CD4-positive, alpha-beta T cell (primary cell): ENCODE data around the gene CLEC3A. TPM values are rescaled to one million over a fixed set of nuclear protein-coding genes. Genes with fewer than 3 reads are reported as not detected.
A peak's percentile ranks its signal among the peaks of the same experiment; 100 is the strongest.

Source experiments
- ATAC-seq: fragments of 200-7000 bp; cut with Tn5 transposase; one replicate; pipeline ENCODE4 v1.10.0; 2022; ENCODE audit warnings: mild to moderate bottlenecking; ENCODE audit not compliant: poor library complexity
- CTCF ChIA-PET: fragments of 350-600 bp; sonication (Branson Sonifier 250); formaldehyde crosslinking; loops from one replicate; lab custom pipeline; 2021; ENCODE audit warnings: antibody characterized with exemption, inconsistent platforms; lab: Charles Lee
- POLR2A ChIA-PET: fragments of 350-600 bp; sonication (Branson Sonifier 250); formaldehyde crosslinking; loops from one replicate; lab custom pipeline; 2021; ENCODE audit warnings: antibody characterized with exemption, inconsistent platforms; lab: Charles Lee
- DNase-seq, 14 experiments: peaks; one replicate each; pipeline ENCODE4 v3.0.0-alpha.2; 2013 to 2020; ENCODE audit warnings: mixed read lengths in 2 of 14
- H3K27ac ChIP-seq, 2 donors: one replicate each; pipeline versions ENCODE4 v1.5.1 to v1.7.0; 2013; ENCODE audit warnings: low read length in 2 of 2, low read depth in 1 of 2, mild to moderate bottlenecking in 1 of 2
- H3K27me3 ChIP-seq, 2 experiments: 1 replicate in 1 of 2; 2 replicates in 1 of 2; pipeline versions ENCODE4 v1.6.1 to v1.7.0; 2013; ENCODE audit warnings: low read length in 2 of 2, control low read depth in 1 of 2, mild to moderate bottlenecking in 1 of 2, moderate library complexity in 1 of 2; ENCODE audit not compliant: insufficient read depth in 2 of 2, control insufficient read depth in 1 of 2
- H3K36me3 ChIP-seq: one replicate; pipeline ENCODE4 v1.6.1; 2013; ENCODE audit warnings: low read length, control low read depth; ENCODE audit not compliant: insufficient read depth
- H3K4me1 ChIP-seq: one replicate; pipeline ENCODE4 v1.6.1; 2013; ENCODE audit warnings: low read length, control low read depth; ENCODE audit not compliant: insufficient read depth
- H3K4me3 ChIP-seq: one replicate; pipeline ENCODE4 v1.5.1; 2013; ENCODE audit warnings: mild to moderate bottlenecking, low read length, moderate library complexity
- H3K9me3 ChIP-seq, 2 experiments: 1 replicate in 1 of 2; 2 replicates in 1 of 2; pipeline versions ENCODE4 v1.6.1 to v1.7.0; 2013; ENCODE audit warnings: low read length in 2 of 2, mild to moderate bottlenecking in 2 of 2, control low read depth in 1 of 2, moderate library complexity in 1 of 2; ENCODE audit not compliant: control insufficient read depth in 1 of 2, insufficient read depth in 1 of 2
- H3K27ac Mint-ChIP-seq: one replicate; pipeline ENCODE4 v1.8.0; 2020; ENCODE audit warnings: mixed read lengths
- H3K27me3 Mint-ChIP-seq: one replicate; pipeline ENCODE4 v1.8.0; 2021; ENCODE audit warnings: mixed read lengths
- H3K36me3 Mint-ChIP-seq: one replicate; pipeline ENCODE4 v1.8.0; 2021; ENCODE audit warnings: low read depth, mixed read lengths
- H3K4me1 Mint-ChIP-seq: one replicate; pipeline ENCODE4 v1.8.0; 2021; ENCODE audit warnings: low read depth, mixed read lengths
- H3K4me3 Mint-ChIP-seq: one replicate; pipeline ENCODE4 v1.8.0; 2020; ENCODE audit warnings: mild to moderate bottlenecking, mixed read lengths
- H3K9me3 Mint-ChIP-seq: one replicate; pipeline ENCODE4 v1.8.0; 2020; ENCODE audit warnings: mixed read lengths
- intact Hi-C, 2 experiments: fragments of 100-400 bp; cut with DNase I in 1 of 2; cut with micrococcal nuclease in 1 of 2; formaldehyde crosslinking; loops; one replicate each; pipeline versions ENCODE4 v1.15.1 to v1.9.0; 2023 to 2025; cut with DNase I, micrococcal nuclease
- total RNA-seq, 174 experiments: library from RNA in 2 of 174; stranded (reverse) in 2 of 174; gene quantifications; one replicate each; pipeline ENCODE4 v1.2.3 and lab custom pipeline; 2021 to 2026
- TF ChIP-seq, protein P1 (sequence below): fragments of 200-600 bp; IDR thresholded peaks from one replicate; pipeline ENCODE4 v1.8.0; 2022; ENCODE audit warnings: antibody characterized with exemption, mild to moderate bottlenecking

CLEC3A gene
- total RNA-seq, 2 experiments from 2014 or later, result not detected

DNA sequence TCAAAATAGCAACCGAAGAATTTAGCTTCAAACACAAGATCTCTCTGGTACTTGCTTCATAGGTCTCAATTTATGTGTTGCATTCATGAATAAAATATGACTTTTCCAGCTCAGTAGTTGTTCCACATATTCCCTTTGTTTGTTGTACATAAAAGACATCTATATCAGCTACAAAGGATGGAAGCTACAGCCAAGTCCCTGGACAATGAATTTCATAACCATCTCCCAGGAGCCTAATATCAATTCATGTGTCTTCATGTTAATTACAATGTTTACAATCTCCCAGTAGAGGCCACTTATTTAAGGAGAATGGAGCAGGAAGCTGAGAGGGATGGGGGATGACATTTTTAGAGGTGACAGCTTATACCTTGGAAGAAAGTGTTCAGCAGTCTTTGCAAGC lies 3.3 kb downstream of the CLEC3A start:
- no peaks in the 10 kb centered on the region for H3K36me3 Mint-ChIP-seq
- TF ChIP-seq, protein P1, sequence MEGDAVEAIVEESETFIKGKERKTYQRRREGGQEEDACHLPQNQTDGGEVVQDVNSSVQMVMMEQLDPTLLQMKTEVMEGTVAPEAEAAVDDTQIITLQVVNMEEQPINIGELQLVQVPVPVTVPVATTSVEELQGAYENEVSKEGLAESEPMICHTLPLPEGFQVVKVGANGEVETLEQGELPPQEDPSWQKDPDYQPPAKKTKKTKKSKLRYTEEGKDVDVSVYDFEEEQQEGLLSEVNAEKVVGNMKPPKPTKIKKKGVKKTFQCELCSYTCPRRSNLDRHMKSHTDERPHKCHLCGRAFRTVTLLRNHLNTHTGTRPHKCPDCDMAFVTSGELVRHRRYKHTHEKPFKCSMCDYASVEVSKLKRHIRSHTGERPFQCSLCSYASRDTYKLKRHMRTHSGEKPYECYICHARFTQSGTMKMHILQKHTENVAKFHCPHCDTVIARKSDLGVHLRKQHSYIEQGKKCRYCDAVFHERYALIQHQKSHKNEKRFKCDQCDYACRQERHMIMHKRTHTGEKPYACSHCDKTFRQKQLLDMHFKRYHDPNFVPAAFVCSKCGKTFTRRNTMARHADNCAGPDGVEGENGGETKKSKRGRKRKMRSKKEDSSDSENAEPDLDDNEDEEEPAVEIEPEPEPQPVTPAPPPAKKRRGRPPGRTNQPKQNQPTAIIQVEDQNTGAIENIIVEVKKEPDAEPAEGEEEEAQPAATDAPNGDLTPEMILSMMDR, result no peak
- H3K4me1 ChIP-seq, result no peaks in the 10 kb centered on the region
- POLR2A ChIA-PET, result no interaction called here
- intact Hi-C loops, result no loop called here
- no peaks in the 10 kb centered on the region for H3K4me1 Mint-ChIP-seq
- no peak for DNase-seq
- no peaks in the 10 kb centered on the region for H3K9me3 ChIP-seq
- H3K27me3 Mint-ChIP-seq, result peaks cover 17% of the 10 kb centered on the region
- H3K4me3 ChIP-seq, result no peak overlapping the region
- CTCF ChIA-PET, result no interaction called here
- no peak overlapping the region for H3K27ac Mint-ChIP-seq
- ATAC-seq, result no peak
- no peak overlapping the region for H3K4me3 Mint-ChIP-seq
- H3K9me3 Mint-ChIP-seq, result no peaks in the 10 kb centered on the region
- H3K36me3 ChIP-seq, result no peaks in the 10 kb centered on the region
- H3K27me3 ChIP-seq, result peaks cover 0 to 3% of the 10 kb centered on the region in 2 experiments
- H3K27ac ChIP-seq, result no peak overlapping the region

DNA sequence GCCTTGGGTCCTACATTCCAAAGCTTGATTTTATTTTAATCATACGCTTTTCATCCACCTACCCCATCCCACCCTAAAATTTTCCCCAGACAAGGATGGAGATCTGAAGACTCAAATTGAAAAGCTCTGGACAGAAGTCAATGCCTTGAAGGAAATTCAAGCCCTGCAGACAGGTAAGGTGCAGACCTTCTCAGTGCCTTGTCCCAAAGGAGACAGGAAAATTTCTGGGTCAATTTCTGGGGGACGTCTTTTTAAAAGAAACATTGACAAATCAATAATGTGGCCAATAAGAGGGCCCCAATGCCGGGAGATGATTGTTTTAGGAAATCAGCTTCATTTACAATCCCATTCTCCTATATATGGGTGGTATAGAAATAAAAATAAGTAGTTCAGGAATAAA lies 5.7 kb downstream of the CLEC3A start:
- TF ChIP-seq, protein P1, result no peak
- ATAC-seq (no peak), DNase-seq (no peak)
- Histone ChIP-seq H3K27ac (no peak overlapping the region), H3K27me3 (peaks cover 0 to 3% of the 10 kb centered on the region in 2 experiments), H3K9me3 (no peaks in the 10 kb centered on the region), H3K4me1 (no peaks in the 10 kb centered on the region), H3K4me3 (no peak overlapping the region), H3K36me3 (no peaks in the 10 kb centered on the region)
- no peaks in the 10 kb centered on the region for H3K36me3 Mint-ChIP-seq
- ChIA-PET POLR2A (no interaction called here), CTCF (no interaction called here)
- H3K9me3 Mint-ChIP-seq, result no peaks in the 10 kb centered on the region
- no peaks in the 10 kb centered on the region for H3K4me1 Mint-ChIP-seq
- H3K4me3 Mint-ChIP-seq, result no peak overlapping the region
- H3K27me3 Mint-ChIP-seq, result peaks cover 17% of the 10 kb centered on the region
- no peak overlapping the region for H3K27ac Mint-ChIP-seq
- intact Hi-C loops, result no loop called here

DNA sequence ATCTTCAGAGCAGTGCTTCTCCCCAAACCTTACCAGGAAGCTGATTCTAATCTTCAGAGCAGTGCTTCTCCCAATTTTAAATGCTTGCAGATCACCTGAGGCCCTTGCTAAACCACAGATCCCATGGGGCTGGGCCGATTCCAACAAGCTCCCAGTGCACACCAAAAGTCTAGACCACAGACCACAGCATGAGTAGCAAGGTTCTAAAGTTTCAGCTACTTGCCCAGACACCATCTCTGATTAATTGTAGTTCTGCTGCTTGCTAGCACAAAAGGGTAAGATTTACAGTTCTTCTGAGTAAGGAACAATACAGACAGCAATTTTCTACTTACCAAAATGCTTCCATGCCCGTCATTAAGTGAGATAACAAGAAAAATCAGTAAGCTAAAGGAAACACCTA lies 12.2 kb downstream of the CLEC3A start:
- no peak overlapping the region for H3K4me3 ChIP-seq
- TF ChIP-seq, protein P1, result no peak
- DNase-seq, result peak in 1 of 14 experiments; percentile 13
- intact Hi-C loops, result no loop called here
- peaks cover 2% of the 10 kb centered on the region for H3K4me1 ChIP-seq
- Mint-ChIP-seq H3K27me3 (peaks cover 10% of the 10 kb centered on the region), H3K4me3 (no peak overlapping the region), H3K36me3 (no peaks in the 10 kb centered on the region), H3K4me1 (peaks cover 32% of the 10 kb centered on the region), H3K27ac (no peak overlapping the region), H3K9me3 (no peaks in the 10 kb centered on the region)
- no peaks in the 10 kb centered on the region for H3K9me3 ChIP-seq
- peaks cover 0 to 5% of the 10 kb centered on the region in 2 experiments for H3K27me3 ChIP-seq
- CTCF ChIA-PET, result no interaction called here
- H3K36me3 ChIP-seq, result no peaks in the 10 kb centered on the region
- POLR2A ChIA-PET, result no interaction called here
- ATAC-seq, result peak; percentile 43
- H3K27ac ChIP-seq, result no peak overlapping the region
